HG02973 (cell line): ENCODE results near the gene NIFK.
"Not testable (repeated sequence)": the region's sequence is repeated elsewhere in the genome, so short reads cannot be mapped to it uniquely, and the experiment has no call there.

Experiments
- ATAC-seq: cut with Tn5 transposase; IDR thresholded peaks from one replicate; pipeline ENCODE4 v1.9.1; 2021; ENCODE audit warnings: moderate library complexity; ENCODE audit not compliant: unreplicated experiment

NIFK gene

GRCh38 chr2:121734544-121734943, 2.1 kb downstream of the NIFK start:
- ATAC-seq = not testable (repeated sequence)

GRCh38 chr2:121731366-121731765, 5.3 kb downstream of the NIFK start:
- no peak for ATAC-seq

- ATAC-seq = no peak
These were observed 8.7 kb downstream of the NIFK start for GRCh38 chr2:121727950-121728349.

GRCh38 chr2:121727332-121727731, 9.3 kb downstream of the NIFK start:
- ATAC-seq = no peak

GRCh38 chr2:121723316-121723715, 13.4 kb downstream of the NIFK start:
- no peak for ATAC-seq

- ATAC-seq = no peak
These were observed 14.2 kb downstream of the NIFK start for GRCh38 chr2:121722479-121722878.

GRCh38 chr2:121721926-121722325, 14.7 kb downstream of the NIFK start:
- no peak for ATAC-seq

- no peak for ATAC-seq
These were observed 19.1 kb downstream of the NIFK start for GRCh38 chr2:121717529-121717928.

- ATAC-seq = no peak
These were observed 20.5 kb downstream of the NIFK start for GRCh38 chr2:121716126-121716525.

- ATAC-seq = not testable (repeated sequence)
These were observed 25.2 kb downstream of the NIFK start for GRCh38 chr2:121711481-121711880.

GRCh38 chr2:121710470-121711170, 26.1 kb downstream of the NIFK start:
- ATAC-seq = no peak

GRCh38 chr2:121709776-121710469, 26.8 kb downstream of the NIFK start:
- no peak for ATAC-seq

- no peak for ATAC-seq
These were observed 28.7 kb downstream of the NIFK start for GRCh38 chr2:121707920-121708361.

- no peak for ATAC-seq
These were observed 29.2 kb downstream of the NIFK start for GRCh38 chr2:121707344-121707919.

- ATAC-seq = no peak
These were observed 30.7 kb downstream of the NIFK start for GRCh38 chr2:121705958-121706357.

GRCh38 chr2:121705390-121705789, 31.3 kb downstream of the NIFK start:
- ATAC-seq = no peak

GRCh38 chr2:121701761-121702160, 34.9 kb downstream of the NIFK start:
- ATAC-seq = not testable (repeated sequence)

GRCh38 chr2:121699421-121700333, 37.0 kb downstream of the NIFK start:
- peak; percentile 97 for ATAC-seq

GRCh38 chr2:121698318-121698930, 38.3 kb downstream of the NIFK start:
- no peak for ATAC-seq

GRCh38 chr2:121697108-121697631, 39.5 kb downstream of the NIFK start:
- ATAC-seq = no peak
